ENCODE results near the gene CILP2.

DNA sequence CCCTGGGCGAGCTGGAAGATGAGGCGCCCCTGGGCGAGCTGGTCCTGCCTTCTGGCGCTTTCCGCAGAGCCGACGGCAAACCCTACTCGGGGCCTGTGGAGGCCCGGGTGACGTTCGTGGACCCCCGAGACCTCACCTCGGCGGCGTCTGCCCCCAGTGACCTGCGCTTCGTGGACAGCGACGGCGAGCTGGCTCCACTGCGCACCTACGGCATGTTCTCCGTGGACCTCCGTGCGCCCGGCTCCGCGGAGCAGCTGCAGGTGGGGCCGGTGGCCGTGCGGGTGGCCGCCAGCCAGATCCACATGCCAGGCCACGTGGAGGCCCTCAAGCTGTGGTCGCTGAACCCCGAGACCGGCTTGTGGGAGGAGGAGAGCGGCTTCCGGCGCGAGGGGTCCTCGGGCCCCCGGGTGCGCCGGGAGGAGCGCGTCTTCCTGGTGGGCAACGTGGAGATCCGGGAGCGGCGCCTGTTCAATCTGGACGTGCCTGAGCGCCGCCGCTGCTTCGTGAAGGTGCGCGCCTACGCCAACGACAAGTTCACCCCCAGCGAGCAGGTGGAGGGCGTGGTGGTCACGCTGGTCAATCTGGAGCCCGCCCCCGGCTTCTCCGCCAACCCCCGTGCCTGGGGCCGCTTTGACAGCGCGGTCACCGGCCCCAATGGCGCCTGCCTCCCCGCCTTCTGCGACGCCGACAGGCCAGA, 6.3 kb downstream of the CILP2 start:
- no peak for TF ChIP-seq EZH2phosphoT487 (IDR thresholded peaks at IDR 0.05; ENCODE audit: borderline replicate concordance, low read length)
- TF ChIP-seq, protein P1, sequence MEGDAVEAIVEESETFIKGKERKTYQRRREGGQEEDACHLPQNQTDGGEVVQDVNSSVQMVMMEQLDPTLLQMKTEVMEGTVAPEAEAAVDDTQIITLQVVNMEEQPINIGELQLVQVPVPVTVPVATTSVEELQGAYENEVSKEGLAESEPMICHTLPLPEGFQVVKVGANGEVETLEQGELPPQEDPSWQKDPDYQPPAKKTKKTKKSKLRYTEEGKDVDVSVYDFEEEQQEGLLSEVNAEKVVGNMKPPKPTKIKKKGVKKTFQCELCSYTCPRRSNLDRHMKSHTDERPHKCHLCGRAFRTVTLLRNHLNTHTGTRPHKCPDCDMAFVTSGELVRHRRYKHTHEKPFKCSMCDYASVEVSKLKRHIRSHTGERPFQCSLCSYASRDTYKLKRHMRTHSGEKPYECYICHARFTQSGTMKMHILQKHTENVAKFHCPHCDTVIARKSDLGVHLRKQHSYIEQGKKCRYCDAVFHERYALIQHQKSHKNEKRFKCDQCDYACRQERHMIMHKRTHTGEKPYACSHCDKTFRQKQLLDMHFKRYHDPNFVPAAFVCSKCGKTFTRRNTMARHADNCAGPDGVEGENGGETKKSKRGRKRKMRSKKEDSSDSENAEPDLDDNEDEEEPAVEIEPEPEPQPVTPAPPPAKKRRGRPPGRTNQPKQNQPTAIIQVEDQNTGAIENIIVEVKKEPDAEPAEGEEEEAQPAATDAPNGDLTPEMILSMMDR (conservative IDR thresholded peaks at IDR 0.05; ENCODE audit: low read depth, low read length): no peak
- TF ChIP-seq EZH2 (IDR thresholded peaks at IDR 0.05; ENCODE audit: low read length, unreplicated experiment): no peak

All from PC-3 (cell line).